ENCODE measurements around the gene RGS7BP. TPM values are rescaled to one million over a fixed set of nuclear protein-coding genes. Genes with fewer than 3 reads are reported as not detected.
A peak's percentile ranks its signal among the peaks of the same experiment; 100 is the strongest.

RGS7BP gene
- total RNA-seq, 1 donor from 2014 or later = 0.07 TPM

- H3K9ac ChIP-seq (ENCODE audit: low read length) = no peak overlapping the region
- peaks cover 2% of the 10 kb centered on the region for H3K27me3 Mint-ChIP-seq (ENCODE audit: low read depth, unreplicated experiment)
- H3K79me2 ChIP-seq (ENCODE audit: insufficient read depth, low read length) = no peaks in the 10 kb centered on the region
- H3K36me3 Mint-ChIP-seq (ENCODE audit: low read depth, unreplicated experiment) = no peaks in the 10 kb centered on the region
- peaks cover 9% of the 10 kb centered on the region for H3K27me3 ChIP-seq (ENCODE audit: insufficient read depth, low read length)
- no peaks in the 10 kb centered on the region for H3K36me3 ChIP-seq (ENCODE audit: insufficient read depth, low read length)
- no peak overlapping the region for H3K4me2 ChIP-seq (ENCODE audit: low read length)
- no peaks in the 10 kb centered on the region for H3K9me3 Mint-ChIP-seq (ENCODE audit: unreplicated experiment)
- FAIRE-seq (no peak), DNase-seq (ENCODE audit: low read depth) (peak; percentile 34)
- H3K4me3 Mint-ChIP-seq (ENCODE audit: unreplicated experiment) = no peak overlapping the region
- no peaks in the 10 kb centered on the region for H3K4me1 ChIP-seq (ENCODE audit: insufficient read depth, low read length)
- TF ChIP-seq CTCF (IDR thresholded peaks at IDR 0.05; ENCODE audit: insufficient read depth, low read depth, low read length) (no peak), EZH2 (IDR thresholded peaks at IDR 0.05; ENCODE audit: insufficient read depth, low read length) (no peak)
- no peak overlapping the region for H3K27ac Mint-ChIP-seq (ENCODE audit: unreplicated experiment)
- H3K27ac ChIP-seq (ENCODE audit: low read depth, low read length) = no peak overlapping the region
- no peaks in the 10 kb centered on the region for H3K4me1 Mint-ChIP-seq (ENCODE audit: low read depth, unreplicated experiment)
- H3K9me3 ChIP-seq (ENCODE audit: insufficient read depth, low read depth, low read length) = no peaks in the 10 kb centered on the region
- H4K20me1 ChIP-seq (ENCODE audit: insufficient read depth, low read length) = no peaks in the 10 kb centered on the region
- H3K4me3 ChIP-seq (ENCODE audit: insufficient read depth, low read depth, low read length) = no peak overlapping the region
- H2AFZ ChIP-seq (ENCODE audit: low read depth, low read length) = no peak overlapping the region
Observed at GRCh38 chr5:64625678-64626077, 119.9 kb downstream of the RGS7BP start.

- H3K9me3 Mint-ChIP-seq (ENCODE audit: unreplicated experiment) = no peaks in the 10 kb centered on the region
- DNase-seq (ENCODE audit: low read depth) = peak; percentile 7
- Histone ChIP-seq H3K36me3 (ENCODE audit: insufficient read depth, low read length) (no peaks in the 10 kb centered on the region), H4K20me1 (ENCODE audit: insufficient read depth, low read length) (no peaks in the 10 kb centered on the region), H3K4me2 (ENCODE audit: low read length) (no peak overlapping the region), H2AFZ (ENCODE audit: low read depth, low read length) (no peak overlapping the region), H3K4me3 (ENCODE audit: insufficient read depth, low read depth, low read length) (no peak overlapping the region), H3K4me1 (ENCODE audit: insufficient read depth, low read length) (no peaks in the 10 kb centered on the region), H3K9ac (ENCODE audit: low read length) (no peak overlapping the region), H3K9me3 (ENCODE audit: insufficient read depth, low read depth, low read length) (no peaks in the 10 kb centered on the region), H3K27me3 (ENCODE audit: insufficient read depth, low read length) (peaks cover 4% of the 10 kb centered on the region), H3K79me2 (ENCODE audit: insufficient read depth, low read length) (no peaks in the 10 kb centered on the region), H3K27ac (ENCODE audit: low read depth, low read length) (no peak overlapping the region)
- FAIRE-seq = no peak
- TF ChIP-seq EZH2 (IDR thresholded peaks at IDR 0.05; ENCODE audit: insufficient read depth, low read length) (no peak), CTCF (IDR thresholded peaks at IDR 0.05; ENCODE audit: insufficient read depth, low read depth, low read length) (no peak)
- no peak overlapping the region for H3K4me3 Mint-ChIP-seq (ENCODE audit: unreplicated experiment)
- H3K4me1 Mint-ChIP-seq (ENCODE audit: low read depth, unreplicated experiment) = peaks cover 6% of the 10 kb centered on the region
- no peak overlapping the region for H3K27ac Mint-ChIP-seq (ENCODE audit: unreplicated experiment)
- H3K27me3 Mint-ChIP-seq (ENCODE audit: low read depth, unreplicated experiment) = no peaks in the 10 kb centered on the region
- H3K36me3 Mint-ChIP-seq (ENCODE audit: low read depth, unreplicated experiment) = no peaks in the 10 kb centered on the region
Observed at GRCh38 chr5:64628901-64629300, 123.1 kb downstream of the RGS7BP start.

GRCh38 chr5:64629841-64630240 is 124.0 kb downstream of the RGS7BP start:
- no peaks in the 10 kb centered on the region for H3K4me1 ChIP-seq (ENCODE audit: insufficient read depth, low read length)
- no peak for DNase-seq (ENCODE audit: low read depth)
- H4K20me1 ChIP-seq (ENCODE audit: insufficient read depth, low read length) = no peaks in the 10 kb centered on the region
- H3K4me2 ChIP-seq (ENCODE audit: low read length) = no peak overlapping the region
- no peaks in the 10 kb centered on the region for H3K36me3 ChIP-seq (ENCODE audit: insufficient read depth, low read length)
- Mint-ChIP-seq H3K9me3 (ENCODE audit: unreplicated experiment) (no peaks in the 10 kb centered on the region), H3K27ac (ENCODE audit: unreplicated experiment) (no peak overlapping the region), H3K36me3 (ENCODE audit: low read depth, unreplicated experiment) (no peaks in the 10 kb centered on the region), H3K4me1 (ENCODE audit: low read depth, unreplicated experiment) (peaks cover 6% of the 10 kb centered on the region), H3K27me3 (ENCODE audit: low read depth, unreplicated experiment) (no peaks in the 10 kb centered on the region), H3K4me3 (ENCODE audit: unreplicated experiment) (no peak overlapping the region)
- H2AFZ ChIP-seq (ENCODE audit: low read depth, low read length) = no peak overlapping the region
- H3K27me3 ChIP-seq (ENCODE audit: insufficient read depth, low read length) = peaks cover 4% of the 10 kb centered on the region
- H3K27ac ChIP-seq (ENCODE audit: low read depth, low read length) = no peak overlapping the region
- H3K9me3 ChIP-seq (ENCODE audit: insufficient read depth, low read depth, low read length) = no peaks in the 10 kb centered on the region
- no peak for TF ChIP-seq CTCF (IDR thresholded peaks at IDR 0.05; ENCODE audit: insufficient read depth, low read depth, low read length)
- TF ChIP-seq EZH2 (IDR thresholded peaks at IDR 0.05; ENCODE audit: insufficient read depth, low read length) = no peak
- FAIRE-seq = no peak
- no peak overlapping the region for H3K9ac ChIP-seq (ENCODE audit: low read length)
- H3K4me3 ChIP-seq (ENCODE audit: insufficient read depth, low read depth, low read length) = no peak overlapping the region
- no peaks in the 10 kb centered on the region for H3K79me2 ChIP-seq (ENCODE audit: insufficient read depth, low read length)
